Hematopoietic multipotent progenitor cell treated with erythropoietin and hydrocortisone succinate and interleukin-3 and kit ligand, for 15 days (in vitro differentiated cells): ENCODE measurements around the gene USP8.

Experiments
- DNase-seq: peaks from one replicate; pipeline ENCODE4 v3.0.0-alpha.2; 2015; ENCODE audit warnings: low spot score

The USP8 gene

GRCh38 chr15:50543556-50543955 is 119.4 kb downstream of the USP8 start:
- DNase-seq: no peak

- DNase-seq: no peak
Measured at GRCh38 chr15:50544368-50544767, 120.2 kb downstream of the USP8 start.

GRCh38 chr15:50546566-50546965 is 122.4 kb downstream of the USP8 start, which contains the start of gene USP50:
TSS of gene USP50 (minus strand) at chr15:50546666. CDS start at chr15:50546525, 141 bp downstream.
- DNase-seq: no peak

- no peak for DNase-seq
Measured at GRCh38 chr15:50549326-50549725, 125.1 kb downstream of the USP8 start.

- no peak for DNase-seq
Measured at GRCh38 chr15:50552238-50552637, 128.0 kb downstream of the USP8 start.

- no peak for DNase-seq
Measured at GRCh38 chr15:50556642-50557371, 132.6 kb downstream of the USP8 start.

GRCh38 chr15:50558012-50558411 is 133.8 kb downstream of the USP8 start:
- DNase-seq: no peak

GRCh38 chr15:50562735-50563640 is 138.8 kb downstream of the USP8 start:
- DNase-seq: no peak

- no peak for DNase-seq
Measured at GRCh38 chr15:50563756-50564155, 139.6 kb downstream of the USP8 start.
